GM12892 (cell line): ENCODE measurements around the gene RFC3.

ENCODE experiments used
- POLR2A ChIP-seq: IDR thresholded peaks from 2 replicates; pipeline ENCODE4 v1.6.1; 2011; ENCODE audit warnings: low read depth, low read length, control low read depth
- TAF1 ChIP-seq: IDR thresholded peaks from 2 replicates; pipeline ENCODE4 v1.6.1; 2011; ENCODE audit warnings: low read depth, mild to moderate bottlenecking, control low read depth, low read length, borderline replicate concordance

DNA sequence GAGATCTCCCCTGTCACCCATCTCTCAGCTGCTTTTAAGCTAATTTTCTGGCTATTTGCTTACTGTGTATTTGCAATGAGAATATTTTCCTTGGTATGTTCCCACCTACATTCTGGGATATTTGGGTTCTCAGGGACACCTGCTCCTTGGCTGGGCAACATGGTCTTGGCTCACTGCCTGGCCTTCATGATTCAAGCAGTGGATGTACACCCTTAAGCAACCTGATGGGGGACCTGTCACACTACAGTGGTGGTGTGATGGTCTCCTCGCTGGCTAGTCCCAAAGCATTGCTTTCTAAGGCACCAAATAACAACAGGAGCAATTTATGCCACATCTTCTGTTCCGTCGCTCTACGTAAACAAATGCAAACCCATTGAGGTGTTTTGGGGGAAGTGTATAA, 35.3 kb upstream of the RFC3 start:
- TF ChIP-seq TAF1 = no peak
- no peak for TF ChIP-seq POLR2A
